ENCODE measurements around the gene COL21A1.

DNA sequence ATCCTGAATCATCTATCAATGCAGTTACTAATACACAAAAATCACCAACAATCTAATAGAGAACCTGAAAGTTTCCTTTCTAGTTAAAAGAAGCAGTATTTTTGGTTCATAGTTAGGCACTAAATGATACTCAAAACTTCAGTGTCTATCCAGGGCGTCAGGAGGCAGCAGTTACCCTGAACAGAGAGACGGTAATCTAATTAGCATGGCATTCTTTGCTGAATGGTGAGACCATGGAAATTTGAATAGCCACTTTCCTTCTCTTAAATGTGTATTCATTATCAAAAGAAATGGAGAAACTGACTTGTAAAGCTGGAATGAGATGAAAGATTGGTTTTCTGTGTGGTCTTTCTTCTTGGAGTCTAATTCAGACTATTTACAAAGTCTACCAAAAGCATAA is 225.4 kb downstream of the COL21A1 start:
- TF ChIP-seq, protein P1, sequence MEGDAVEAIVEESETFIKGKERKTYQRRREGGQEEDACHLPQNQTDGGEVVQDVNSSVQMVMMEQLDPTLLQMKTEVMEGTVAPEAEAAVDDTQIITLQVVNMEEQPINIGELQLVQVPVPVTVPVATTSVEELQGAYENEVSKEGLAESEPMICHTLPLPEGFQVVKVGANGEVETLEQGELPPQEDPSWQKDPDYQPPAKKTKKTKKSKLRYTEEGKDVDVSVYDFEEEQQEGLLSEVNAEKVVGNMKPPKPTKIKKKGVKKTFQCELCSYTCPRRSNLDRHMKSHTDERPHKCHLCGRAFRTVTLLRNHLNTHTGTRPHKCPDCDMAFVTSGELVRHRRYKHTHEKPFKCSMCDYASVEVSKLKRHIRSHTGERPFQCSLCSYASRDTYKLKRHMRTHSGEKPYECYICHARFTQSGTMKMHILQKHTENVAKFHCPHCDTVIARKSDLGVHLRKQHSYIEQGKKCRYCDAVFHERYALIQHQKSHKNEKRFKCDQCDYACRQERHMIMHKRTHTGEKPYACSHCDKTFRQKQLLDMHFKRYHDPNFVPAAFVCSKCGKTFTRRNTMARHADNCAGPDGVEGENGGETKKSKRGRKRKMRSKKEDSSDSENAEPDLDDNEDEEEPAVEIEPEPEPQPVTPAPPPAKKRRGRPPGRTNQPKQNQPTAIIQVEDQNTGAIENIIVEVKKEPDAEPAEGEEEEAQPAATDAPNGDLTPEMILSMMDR (IDR thresholded peaks at IDR 0.05) = no peak
- TF ChIP-seq POLR2A (IDR thresholded peaks at IDR 0.05) = no peak
